WTC11 (cell line): ENCODE measurements around the gene HNRNPUL1. TPM values are rescaled to one million over a fixed set of nuclear protein-coding genes. Genes with fewer than 3 reads are reported as not detected.

Source experiments
- ATAC-seq: fragments of 200-7000 bp; cut with Tn5 transposase; 2 replicates; pipeline ENCODE4 v1.10.0; 2021; ENCODE audit warnings: mild to moderate bottlenecking, moderate library complexity
- CTCF ChIA-PET: fragments of 300-600 bp; sonication (Branson Sonifier 250); formaldehyde crosslinking; loops from one replicate; lab custom pipeline; 2021; ENCODE audit warnings: antibody characterized with exemption; lab: Charles Lee
- POLR2A ChIA-PET: fragments of 350-600 bp; sonication (Branson Sonifier 250); formaldehyde crosslinking; loops from one replicate; lab custom pipeline; 2021; ENCODE audit warnings: antibody characterized with exemption; lab: Charles Lee
- DNase-seq: peaks from one replicate; pipeline ENCODE4 v3.0.0; 2021; ENCODE audit warnings: low spot score
- H3K27ac Mint-ChIP-seq: 2 replicates; pipeline ENCODE4 v1.8.0; 2021; ENCODE audit warnings: mixed read lengths
- H3K27me3 Mint-ChIP-seq: 2 replicates; pipeline ENCODE4 v1.8.0; 2021; ENCODE audit warnings: low read depth, mild to moderate bottlenecking, moderate library complexity, mixed read lengths
- H3K36me3 Mint-ChIP-seq: 2 replicates; pipeline ENCODE4 v1.8.0; 2021; ENCODE audit warnings: mixed read lengths
- H3K4me1 Mint-ChIP-seq: 2 replicates; pipeline ENCODE4 v1.8.0; 2022; ENCODE audit warnings: mixed read lengths
- H3K4me3 Mint-ChIP-seq: 2 replicates; pipeline ENCODE4 v1.8.0; 2021; ENCODE audit warnings: mild to moderate bottlenecking, moderate library complexity, mixed read lengths
- H3K9me3 Mint-ChIP-seq: 2 replicates; pipeline ENCODE4 v1.8.0; 2021; ENCODE audit warnings: mixed read lengths
- AR ChIP-seq: fragments of 250-450 bp; sonication (Bioruptor Pico); IDR thresholded peaks from 2 replicates; pipeline ENCODE4 v1.9.0; 2021; ENCODE audit warnings: mild to moderate bottlenecking
- ARID4B ChIP-seq: sonication (generic); formaldehyde crosslinking; IDR thresholded peaks from 2 replicates; pipeline ENCODE4 v1.8.0; 2023; ENCODE audit warnings: missing genetic modification reagents, mild to moderate bottlenecking, borderline replicate concordance
- CBFB ChIP-seq: sonication (generic); formaldehyde crosslinking; IDR thresholded peaks from 2 replicates; pipeline ENCODE4 v1.8.1; 2022; ENCODE audit warnings: mild to moderate bottlenecking, low read depth, missing genetic modification reagents
- E2F5 ChIP-seq: sonication (generic); formaldehyde crosslinking; IDR thresholded peaks from 2 replicates; pipeline ENCODE4 v1.8.1; 2022; ENCODE audit warnings: mild to moderate bottlenecking, moderate library complexity, missing genetic modification reagents
- ELF4 ChIP-seq: sonication (generic); formaldehyde crosslinking; IDR thresholded peaks from 2 replicates; pipeline ENCODE4 v1.8.1; 2022; ENCODE audit warnings: low read depth, mild to moderate bottlenecking, moderate library complexity, missing genetic modification reagents
- FOXJ3 ChIP-seq: sonication (generic); formaldehyde crosslinking; IDR thresholded peaks from 2 replicates; pipeline ENCODE4 v1.9.0; 2021; ENCODE audit warnings: missing genetic modification reagents, mild to moderate bottlenecking, borderline replicate concordance
- HMGA2 ChIP-seq: fragments of 250-450 bp; sonication (Bioruptor Pico); IDR thresholded peaks from 2 replicates; pipeline ENCODE4 v1.4.0; 2021; ENCODE audit warnings: mild to moderate bottlenecking, moderate library complexity
- IRF2 ChIP-seq: sonication (generic); formaldehyde crosslinking; IDR thresholded peaks from 2 replicates; pipeline ENCODE4 v1.8.0; 2022; ENCODE audit warnings: low read depth, missing genetic modification reagents, borderline replicate concordance
- JAZF1 ChIP-seq: fragments of 250-450 bp; sonication (Bioruptor Pico); IDR thresholded peaks from 2 replicates; pipeline ENCODE4 v1.9.0; 2021; ENCODE audit warnings: moderate library complexity, mild to moderate bottlenecking, inconsistent platforms
- OVOL2 ChIP-seq: fragments of 250-450 bp; sonication (Bioruptor Pico); IDR thresholded peaks from 2 replicates; pipeline ENCODE4 v1.9.0; 2021; ENCODE audit warnings: mild to moderate bottlenecking, borderline replicate concordance
- PREB ChIP-seq: sonication (generic); formaldehyde crosslinking; IDR thresholded peaks from 2 replicates; pipeline ENCODE4 v1.8.1; 2022; ENCODE audit warnings: mild to moderate bottlenecking, missing genetic modification reagents, moderate library complexity, borderline replicate concordance
- SMAD4 ChIP-seq: sonication (generic); formaldehyde crosslinking; IDR thresholded peaks from 2 replicates; pipeline ENCODE4 v1.8.0; 2022; ENCODE audit warnings: mild to moderate bottlenecking, missing genetic modification reagents
- SOX15 ChIP-seq: fragments of 250-450 bp; sonication (Bioruptor Pico); IDR thresholded peaks from 2 replicates; pipeline ENCODE4 v1.9.0; 2021; ENCODE audit warnings: mild to moderate bottlenecking
- TEAD1 ChIP-seq: sonication (generic); formaldehyde crosslinking; IDR thresholded peaks from 2 replicates; pipeline ENCODE4 v1.8.0; 2022; ENCODE audit warnings: mild to moderate bottlenecking, missing genetic modification reagents
- TEAD4 ChIP-seq: sonication (generic); formaldehyde crosslinking; IDR thresholded peaks from 2 replicates; pipeline ENCODE4 v1.8.0; 2022; ENCODE audit warnings: mild to moderate bottlenecking, missing genetic modification reagents
- ZMAT4 ChIP-seq: fragments of 250-450 bp; sonication (Bioruptor Pico); IDR thresholded peaks from 2 replicates; pipeline ENCODE4 v1.9.0; 2021; ENCODE audit warnings: mild to moderate bottlenecking
- ZNF138 ChIP-seq: sonication (generic); formaldehyde crosslinking; conservative IDR thresholded peaks from 2 replicates; pipeline ENCODE4 v1.8.1; 2022; ENCODE audit warnings: mild to moderate bottlenecking, moderate library complexity, missing genetic modification reagents
- ZNF219 ChIP-seq: sonication (generic); formaldehyde crosslinking; IDR thresholded peaks from 2 replicates; pipeline ENCODE4 v1.8.0; 2023; ENCODE audit warnings: missing genetic modification reagents, mild to moderate bottlenecking, borderline replicate concordance
- total RNA-seq: library from RNA; stranded (reverse); gene quantifications from 3 replicates; pipeline ENCODE4 v1.2.3, GENCODE V29; 2021
- TF ChIP-seq, protein P1 (sequence below): sonication (generic); formaldehyde crosslinking; IDR thresholded peaks from 2 replicates; pipeline ENCODE4 v1.8.0; 2022; ENCODE audit warnings: mild to moderate bottlenecking, missing genetic modification reagents
- TF ChIP-seq, protein P2 (sequence below): sonication (generic); formaldehyde crosslinking; IDR thresholded peaks from 2 replicates; pipeline ENCODE4 v1.8.1; 2023; ENCODE audit warnings: mild to moderate bottlenecking, missing genetic modification reagents, moderate library complexity
- TF ChIP-seq, protein P3 (sequence below): fragments of 250-450 bp; sonication (Bioruptor Pico); IDR thresholded peaks from 2 replicates; pipeline ENCODE4 v1.8.0; 2021; ENCODE audit warnings: mild to moderate bottlenecking
- TF ChIP-seq, protein P4 (sequence below): sonication (generic); formaldehyde crosslinking; IDR thresholded peaks from 2 replicates; pipeline ENCODE4 v1.8.1; 2023; ENCODE audit warnings: mild to moderate bottlenecking, moderate library complexity, missing genetic modification reagents
- TF ChIP-seq, protein P5 (sequence below): sonication (generic); formaldehyde crosslinking; IDR thresholded peaks from 2 replicates; pipeline ENCODE4 v1.8.1; 2023; ENCODE audit warnings: mild to moderate bottlenecking, missing genetic modification reagents, moderate library complexity

HNRNPUL1 gene
- total RNA-seq, 1 experiment from 2014 or later = 282 TPM

- TF ChIP-seq ZMAT4 (CRISPR knock-in tag) (no peak), OVOL2 (CRISPR knock-in tag) (no peak), JAZF1 (no peak), TEAD1 (CRISPR knock-in tag) (no peak)
- TF ChIP-seq, protein P1, sequence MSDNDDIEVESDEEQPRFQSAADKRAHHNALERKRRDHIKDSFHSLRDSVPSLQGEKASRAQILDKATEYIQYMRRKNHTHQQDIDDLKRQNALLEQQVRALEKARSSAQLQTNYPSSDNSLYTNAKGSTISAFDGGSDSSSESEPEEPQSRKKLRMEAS = no peak
These were observed 25.9 kb upstream of the HNRNPUL1 start (continued) for GRCh38 chr19:41238244-41238643.

DNA sequence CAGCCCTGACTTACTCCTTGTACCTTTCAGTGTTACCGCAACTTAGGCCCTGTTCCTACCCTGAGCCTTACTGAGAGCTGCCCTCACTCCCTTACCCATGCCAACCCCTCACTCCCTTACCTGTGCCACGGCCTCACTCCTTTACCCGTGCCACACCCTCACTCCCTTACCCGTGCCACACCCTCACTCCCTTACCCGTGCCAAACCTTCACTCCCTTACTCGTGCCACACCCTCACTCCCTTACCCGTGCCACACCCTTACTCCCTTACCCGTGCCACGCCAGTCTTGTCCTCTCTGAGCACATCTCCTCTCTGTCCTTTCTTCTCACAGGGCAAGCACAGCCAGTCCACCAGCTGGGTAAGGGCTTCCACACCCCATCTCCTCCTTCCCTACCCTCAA lies 24.8 kb upstream of the HNRNPUL1 start:
- Mint-ChIP-seq H3K9me3 (no peaks in the 10 kb centered on the region), H3K27me3 (no peaks in the 10 kb centered on the region), H3K27ac (no peak overlapping the region), H3K4me1 (no peaks in the 10 kb centered on the region), H3K36me3 (no peaks in the 10 kb centered on the region; the same call in 1 of the 2 replicates), H3K4me3 (no peak overlapping the region)
- ATAC-seq (no peak), DNase-seq (no peak)
- no peak for TF ChIP-seq CBFB
- TF ChIP-seq FOXJ3 = no peak
- no peak for TF ChIP-seq HMGA2 (CRISPR knock-in tag)
- TF ChIP-seq SOX15 (CRISPR knock-in tag) = no peak
- TF ChIP-seq, protein P2, sequence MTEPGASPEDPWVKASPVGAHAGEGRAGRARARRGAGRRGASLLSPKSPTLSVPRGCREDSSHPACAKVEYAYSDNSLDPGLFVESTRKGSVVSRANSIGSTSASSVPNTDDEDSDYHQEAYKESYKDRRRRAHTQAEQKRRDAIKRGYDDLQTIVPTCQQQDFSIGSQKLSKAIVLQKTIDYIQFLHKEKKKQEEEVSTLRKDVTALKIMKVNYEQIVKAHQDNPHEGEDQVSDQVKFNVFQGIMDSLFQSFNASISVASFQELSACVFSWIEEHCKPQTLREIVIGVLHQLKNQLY (CRISPR knock-in tag) = no peak
- TF ChIP-seq, protein P3, sequence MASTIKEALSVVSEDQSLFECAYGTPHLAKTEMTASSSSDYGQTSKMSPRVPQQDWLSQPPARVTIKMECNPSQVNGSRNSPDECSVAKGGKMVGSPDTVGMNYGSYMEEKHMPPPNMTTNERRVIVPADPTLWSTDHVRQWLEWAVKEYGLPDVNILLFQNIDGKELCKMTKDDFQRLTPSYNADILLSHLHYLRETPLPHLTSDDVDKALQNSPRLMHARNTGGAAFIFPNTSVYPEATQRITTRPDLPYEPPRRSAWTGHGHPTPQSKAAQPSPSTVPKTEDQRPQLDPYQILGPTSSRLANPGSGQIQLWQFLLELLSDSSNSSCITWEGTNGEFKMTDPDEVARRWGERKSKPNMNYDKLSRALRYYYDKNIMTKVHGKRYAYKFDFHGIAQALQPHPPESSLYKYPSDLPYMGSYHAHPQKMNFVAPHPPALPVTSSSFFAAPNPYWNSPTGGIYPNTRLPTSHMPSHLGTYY (CRISPR knock-in tag) = no peak
- TF ChIP-seq TEAD4 (CRISPR knock-in tag) = no peak
- no peak for TF ChIP-seq ARID4B (CRISPR knock-in tag)
- TF ChIP-seq, protein P4, sequence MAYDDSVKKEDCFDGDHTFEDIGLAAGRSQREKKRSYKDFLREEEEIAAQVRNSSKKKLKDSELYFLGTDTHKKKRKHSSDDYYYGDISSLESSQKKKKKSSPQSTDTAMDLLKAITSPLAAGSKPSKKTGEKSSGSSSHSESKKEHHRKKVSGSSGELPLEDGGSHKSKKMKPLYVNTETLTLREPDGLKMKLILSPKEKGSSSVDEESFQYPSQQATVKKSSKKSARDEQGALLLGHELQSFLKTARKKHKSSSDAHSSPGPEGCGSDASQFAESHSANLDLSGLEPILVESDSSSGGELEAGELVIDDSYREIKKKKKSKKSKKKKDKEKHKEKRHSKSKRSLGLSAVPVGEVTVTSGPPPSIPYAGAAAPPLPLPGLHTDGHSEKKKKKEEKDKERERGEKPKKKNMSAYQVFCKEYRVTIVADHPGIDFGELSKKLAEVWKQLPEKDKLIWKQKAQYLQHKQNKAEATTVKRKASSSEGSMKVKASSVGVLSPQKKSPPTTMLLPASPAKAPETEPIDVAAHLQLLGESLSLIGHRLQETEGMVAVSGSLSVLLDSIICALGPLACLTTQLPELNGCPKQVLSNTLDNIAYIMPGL = no peak
- TF ChIP-seq IRF2 (CRISPR knock-in tag) = no peak
- TF ChIP-seq ZNF219 = no peak
- no peak for TF ChIP-seq SMAD4 (CRISPR knock-in tag)
- TF ChIP-seq ZNF138 (CRISPR knock-in tag) = no peak
- no peak for TF ChIP-seq ELF4
- no peak for TF ChIP-seq AR (CRISPR knock-in tag)
- TF ChIP-seq, protein P5, sequence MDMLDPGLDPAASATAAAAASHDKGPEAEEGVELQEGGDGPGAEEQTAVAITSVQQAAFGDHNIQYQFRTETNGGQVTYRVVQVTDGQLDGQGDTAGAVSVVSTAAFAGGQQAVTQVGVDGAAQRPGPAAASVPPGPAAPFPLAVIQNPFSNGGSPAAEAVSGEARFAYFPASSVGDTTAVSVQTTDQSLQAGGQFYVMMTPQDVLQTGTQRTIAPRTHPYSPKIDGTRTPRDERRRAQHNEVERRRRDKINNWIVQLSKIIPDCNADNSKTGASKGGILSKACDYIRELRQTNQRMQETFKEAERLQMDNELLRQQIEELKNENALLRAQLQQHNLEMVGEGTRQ = no peak
- no peak for TF ChIP-seq PREB (CRISPR knock-in tag)
- TF ChIP-seq E2F5 = no peak
- ChIA-PET CTCF (no interaction called here), POLR2A (no interaction called here)
